Glutamatergic neuron (in vitro differentiated cells): ENCODE data around the gene CHAF1B. TPM values are rescaled to one million over a fixed set of nuclear protein-coding genes. Genes with fewer than 3 reads are reported as not detected.
A peak's percentile ranks its signal among the peaks of the same experiment; 100 is the strongest.

Experiments
- DNase-seq: peaks from one replicate; pipeline ENCODE4 v3.0.0; 2022
- H3K27ac Mint-ChIP-seq: one replicate; pipeline ENCODE4 v1.8.0; 2020; ENCODE audit warnings: mild to moderate bottlenecking, mixed read lengths, inconsistent platforms; ENCODE audit not compliant: unreplicated experiment
- H3K27me3 Mint-ChIP-seq: one replicate; pipeline ENCODE4 v1.8.0; 2020; ENCODE audit warnings: mild to moderate bottlenecking, moderate library complexity, mixed read lengths, inconsistent platforms; ENCODE audit not compliant: unreplicated experiment
- H3K36me3 Mint-ChIP-seq: one replicate; pipeline ENCODE4 v1.8.0; 2020; ENCODE audit warnings: mild to moderate bottlenecking, mixed read lengths, inconsistent platforms; ENCODE audit not compliant: unreplicated experiment
- H3K4me1 Mint-ChIP-seq: one replicate; pipeline ENCODE4 v1.8.0; 2020; ENCODE audit warnings: mild to moderate bottlenecking, low read depth, mixed read lengths, inconsistent platforms; ENCODE audit not compliant: unreplicated experiment
- H3K4me3 Mint-ChIP-seq: one replicate; pipeline ENCODE4 v1.8.0; 2020; ENCODE audit warnings: mild to moderate bottlenecking, mixed read lengths, inconsistent platforms; ENCODE audit not compliant: unreplicated experiment
- H3K9me3 Mint-ChIP-seq: one replicate; pipeline ENCODE4 v1.8.0; 2020; ENCODE audit warnings: mild to moderate bottlenecking, moderate library complexity, mixed read lengths, inconsistent platforms; ENCODE audit not compliant: unreplicated experiment
- CTCF ChIP-seq: fragments of 200-600 bp; sonication (generic); IDR thresholded peaks from one replicate; pipeline ENCODE4 v1.5.0; 2021; ENCODE audit not compliant: partially characterized antibody, unreplicated experiment
- total RNA-seq: library from RNA; stranded (reverse); fragmentation: NEBNext Ultra II Directional; extraction: Animal tissue kit (Norgen Biotek cat#: 25700); gene quantifications from one replicate; pipeline ENCODE4 v1.2.1, GENCODE V29; 2021; ENCODE audit not compliant: unreplicated experiment

Gene CHAF1B
- total RNA-seq, 1 donor from 2014 or later, result 2.0 TPM

GRCh38 chr21:36429947-36430546 lies 44.9 kb downstream of the CHAF1B start:
- H3K4me1 Mint-ChIP-seq, result peaks cover 16% of the 10 kb centered on the region
- H3K9me3 Mint-ChIP-seq, result peaks cover 6% of the 10 kb centered on the region
- DNase-seq, result peak; percentile 29

GRCh38 chr21:36430841-36431240 lies 45.6 kb downstream of the CHAF1B start:
- no peaks in the 10 kb centered on the region for H3K36me3 Mint-ChIP-seq
- no peak overlapping the region for H3K4me3 Mint-ChIP-seq
- no peak for TF ChIP-seq CTCF
- H3K4me1 Mint-ChIP-seq, result peaks cover 15% of the 10 kb centered on the region
- H3K27ac Mint-ChIP-seq, result no peak overlapping the region
- H3K9me3 Mint-ChIP-seq, result peaks cover 6% of the 10 kb centered on the region
- peaks cover 2% of the 10 kb centered on the region for H3K27me3 Mint-ChIP-seq
- no peak for DNase-seq

More at GRCh38 chr21:36429947-36430546, 44.9 kb downstream of the CHAF1B start:
- Mint-ChIP-seq H3K36me3 (no peaks in the 10 kb centered on the region), H3K4me3 (no peak overlapping the region), H3K27me3 (peaks cover 2% of the 10 kb centered on the region), H3K27ac (peak overlapping the region; percentile 8)
- no peak for TF ChIP-seq CTCF

- Mint-ChIP-seq H3K27me3 (peaks cover 2% of the 10 kb centered on the region), H3K27ac (no peak overlapping the region), H3K9me3 (peaks cover 6% of the 10 kb centered on the region), H3K4me1 (peaks cover 15% of the 10 kb centered on the region), H3K36me3 (no peaks in the 10 kb centered on the region), H3K4me3 (no peak overlapping the region)
- no peak for TF ChIP-seq CTCF
- no peak for DNase-seq
Measured at GRCh38 chr21:36431252-36431651, 46.1 kb downstream of the CHAF1B start.

- H3K27ac Mint-ChIP-seq, result no peak overlapping the region
- peaks cover 26% of the 10 kb centered on the region for H3K4me1 Mint-ChIP-seq
- no peak overlapping the region for H3K4me3 Mint-ChIP-seq
- H3K27me3 Mint-ChIP-seq, result no peaks in the 10 kb centered on the region
- peaks cover 10% of the 10 kb centered on the region for H3K9me3 Mint-ChIP-seq
- TF ChIP-seq CTCF, result no peak
- no peaks in the 10 kb centered on the region for H3K36me3 Mint-ChIP-seq
- DNase-seq, result no peak
Measured at GRCh38 chr21:36433059-36433709, 48.0 kb downstream of the CHAF1B start.

GRCh38 chr21:36434144-36434543 lies 49.0 kb downstream of the CHAF1B start:
- no peak overlapping the region for H3K27ac Mint-ChIP-seq
- no peak for TF ChIP-seq CTCF

More at GRCh38 chr21:36434144-36434543, 49.0 kb downstream of the CHAF1B start:
- no peaks in the 10 kb centered on the region for H3K27me3 Mint-ChIP-seq
- H3K4me1 Mint-ChIP-seq, result peaks cover 21% of the 10 kb centered on the region
- H3K36me3 Mint-ChIP-seq, result no peaks in the 10 kb centered on the region
- peaks cover 6% of the 10 kb centered on the region for H3K9me3 Mint-ChIP-seq
- H3K4me3 Mint-ChIP-seq, result no peak overlapping the region
- DNase-seq, result no peak
